B cell (primary cell): ENCODE data around the gene SNRNP27. TPM values are rescaled to one million over a fixed set of nuclear protein-coding genes. Genes with fewer than 3 reads are reported as not detected.

Source experiments
- ATAC-seq: fragments of 200-7000 bp; cut with Tn5 transposase; one replicate; pipeline ENCODE4 v1.10.0; 2021; ENCODE audit warnings: low read depth, mild to moderate bottlenecking, moderate number of reproducible peaks, moderate library complexity
- CTCF ChIA-PET: fragments of 350-600 bp; sonication (Branson Sonifier 250); formaldehyde crosslinking; loops from one replicate; lab custom pipeline; 2021; ENCODE audit warnings: antibody characterized with exemption, inconsistent platforms; lab: Charles Lee
- POLR2A ChIA-PET: fragments of 350-600 bp; sonication (Branson Sonifier 250); formaldehyde crosslinking; loops from one replicate; lab custom pipeline; 2021; ENCODE audit warnings: antibody characterized with exemption; lab: Charles Lee
- DNase-seq: peaks from one replicate; pipeline ENCODE4 v3.0.0; 2013
- H2AFZ ChIP-seq: 2 replicates; pipeline ENCODE4 v1.6.1; 2012; ENCODE audit warnings: mild to moderate bottlenecking, low read depth, low read length; ENCODE audit not compliant: insufficient read depth, poor library complexity, severe bottlenecking
- H3K27ac ChIP-seq, 2 donors: 1 replicate in 1 of 2; 2 replicates in 1 of 2; pipeline ENCODE4 v1.5.1; 2012 to 2013; ENCODE audit warnings: low read length in 2 of 2, mild to moderate bottlenecking in 2 of 2, moderate library complexity in 1 of 2
- H3K27me3 ChIP-seq, 4 experiments: fragments of 200-600 bp in 1 of 4; sonication (generic) in 1 of 4; replicated peaks in 1 of 4; 1 replicate in 2 of 4; 2 replicates in 2 of 4; pipeline versions ENCODE4 v1.6.1 to v1.7.0; 2013 to 2016; ENCODE audit warnings: low read length in 3 of 4, mild to moderate bottlenecking in 2 of 4, mixed read lengths in 1 of 4, moderate library complexity in 1 of 4; ENCODE audit not compliant: insufficient read depth in 4 of 4, control insufficient read depth in 3 of 4; ENCODE audit errors: control extremely low read depth in 1 of 4
- H3K36me3 ChIP-seq, 2 experiments: replicated peaks in 1 of 2; 1 replicate in 1 of 2; 2 replicates in 1 of 2; pipeline versions ENCODE4 v1.6.1 to v1.7.1; 2013; ENCODE audit warnings: low read length in 1 of 2; ENCODE audit not compliant: insufficient read depth in 2 of 2, control insufficient read depth in 1 of 2; ENCODE audit errors: control extremely low read depth in 1 of 2, extremely low read depth in 1 of 2
- H3K4me1 ChIP-seq, 2 donors: fragments of 200-600 bp in 1 of 2; sonication (generic) in 1 of 2; 1 replicate in 1 of 2; 2 replicates in 1 of 2; pipeline versions ENCODE4 v1.5.1 to v1.6.1; 2013 to 2017; ENCODE audit warnings: low read length in 2 of 2; ENCODE audit not compliant: control insufficient read depth in 2 of 2, insufficient read depth in 2 of 2
- H3K4me2 ChIP-seq: replicated peaks from 2 replicates; pipeline ENCODE3; 2012; ENCODE audit warnings: mild to moderate bottlenecking, low read depth, low read length; ENCODE audit not compliant: poor library complexity, severe bottlenecking
- H3K4me3 ChIP-seq, 5 experiments: fragments of 200-600 bp in 1 of 5; sonication (generic) in 1 of 5; 1 replicate in 3 of 5; 2 replicates in 2 of 5; pipeline versions ENCODE4 v1.5.1 to v1.7.0; 2011 to 2016; ENCODE audit warnings: low read length in 4 of 5, mild to moderate bottlenecking in 4 of 5, low read depth in 2 of 5, control low read depth in 1 of 5, moderate library complexity in 1 of 5; ENCODE audit not compliant: insufficient read depth in 1 of 5; ENCODE audit errors: control extremely low read depth in 1 of 5, extremely low read depth in 1 of 5
- H3K79me2 ChIP-seq: fragments of 200-600 bp; sonication (generic); one replicate; pipeline ENCODE4 v1.6.0; 2016; ENCODE audit warnings: low read length; ENCODE audit not compliant: control insufficient read depth, insufficient read depth
- H3K9ac ChIP-seq: fragments of 200-600 bp; sonication (generic); 2 replicates; pipeline ENCODE4 v1.6.1; 2017; ENCODE audit warnings: mild to moderate bottlenecking, low read length, moderate library complexity
- H3K9me3 ChIP-seq, 3 donors: one replicate each; pipeline versions ENCODE4 v1.6.1 to v1.7.1; 2013; ENCODE audit warnings: low read length in 2 of 3; ENCODE audit not compliant: control insufficient read depth in 2 of 3, insufficient read depth in 1 of 3; ENCODE audit errors: control extremely low read depth in 1 of 3
- H4K20me1 ChIP-seq: 2 replicates; pipeline ENCODE4 v1.6.0; 2012; ENCODE audit warnings: mild to moderate bottlenecking, low read length; ENCODE audit not compliant: insufficient read depth, control insufficient read depth, poor library complexity, severe bottlenecking
- H3K27ac Mint-ChIP-seq: one replicate; pipeline ENCODE4 v1.8.0; 2021; ENCODE audit warnings: mixed read lengths
- H3K27me3 Mint-ChIP-seq: one replicate; pipeline ENCODE4 v1.8.0; 2021; ENCODE audit warnings: mixed read lengths
- H3K4me1 Mint-ChIP-seq: one replicate; pipeline ENCODE4 v1.8.0; 2021; ENCODE audit warnings: mixed read lengths
- H3K4me3 Mint-ChIP-seq: one replicate; pipeline ENCODE4 v1.8.0; 2021; ENCODE audit warnings: mixed read lengths
- H3K9me3 Mint-ChIP-seq: one replicate; pipeline ENCODE4 v1.8.0; 2022; ENCODE audit warnings: mixed read lengths; ENCODE audit not compliant: insufficient read depth
- EZH2 ChIP-seq: IDR thresholded peaks from 2 replicates; pipeline ENCODE4 v1.6.1; 2012; ENCODE audit warnings: borderline replicate concordance, low read depth, mild to moderate bottlenecking, moderate library complexity, low read length; ENCODE audit not compliant: insufficient read depth, poor library complexity, severe bottlenecking
- WGBS: methylation state at CpG from one replicate; pipeline ENCODE4 v1.1.5; 2013; ENCODE audit warnings: missing lambda C conversion rate; ENCODE audit not compliant: insufficient coverage; 5-methylcytosine and 5-hydroxymethylcytosine counted together
- intact Hi-C: fragments of 100-400 bp; cut with micrococcal nuclease; formaldehyde crosslinking; loops from one replicate; pipeline ENCODE4 v1.10.0; 2022
- polyA plus RNA-seq: library from polyadenylated mRNA; depleted of rRNA; stranded (reverse); fragments of >200 nt; gene quantifications from 2 replicates; pipeline ENCODE4 v1.2.3, GENCODE V29; 2012
- total RNA-seq, 2 donors: library from RNA; stranded (reverse); fragments of 120-200 nt in 1 of 2; gene quantifications; 1 replicate in 1 of 2; 2 replicates in 1 of 2; pipeline versions ENCODE4 v1.2.3 to v1.2.4, GENCODE V29; 2013 to 2022
- TF ChIP-seq, protein P1 (sequence below): fragments of 200-600 bp; IDR thresholded peaks from one replicate; pipeline ENCODE4 v1.8.0; 2022; ENCODE audit warnings: antibody characterized with exemption, mild to moderate bottlenecking

Gene SNRNP27
- total and polyA plus RNA-seq, 2 donors (not counting 1 experiment from before 2014, with no cell fraction given): 20.5 to 54.8 TPM

GRCh38 chr2:69931832-69932595 is 38.3 kb downstream of the SNRNP27 start:
- no peak overlapping the region for H3K4me2 ChIP-seq
- H3K9me3 ChIP-seq: no peaks in the 10 kb centered on the region
- no peaks in the 10 kb centered on the region for H3K27me3 ChIP-seq
- POLR2A ChIA-PET: interaction anchor here (0.5 kb wide), 1 partner anchor 134 kb away, joined by 5 read pairs; no protein-coding TSS in a partner anchor
- no peak overlapping the region for H2AFZ ChIP-seq
- ATAC-seq (no peak), DNase-seq (no peak)
- Mint-ChIP-seq H3K4me1 (peaks cover 10% of the 10 kb centered on the region), H3K27me3 (no peaks in the 10 kb centered on the region), H3K27ac (no peak overlapping the region), H3K4me3 (no peak overlapping the region), H3K9me3 (no peaks in the 10 kb centered on the region)
- intact Hi-C loops: no loop called here
- H3K9ac ChIP-seq: no peak overlapping the region
- no peak overlapping the region for H3K27ac ChIP-seq
- H4K20me1 ChIP-seq: peaks cover 6% of the 10 kb centered on the region
- CTCF ChIA-PET: interaction anchor here (0.5 to 0.7 kb wide), 2 partner anchors 18 to 134 kb away, joined by 3 to 4 read pairs; no protein-coding TSS in a partner anchor
- TF ChIP-seq, protein P1, sequence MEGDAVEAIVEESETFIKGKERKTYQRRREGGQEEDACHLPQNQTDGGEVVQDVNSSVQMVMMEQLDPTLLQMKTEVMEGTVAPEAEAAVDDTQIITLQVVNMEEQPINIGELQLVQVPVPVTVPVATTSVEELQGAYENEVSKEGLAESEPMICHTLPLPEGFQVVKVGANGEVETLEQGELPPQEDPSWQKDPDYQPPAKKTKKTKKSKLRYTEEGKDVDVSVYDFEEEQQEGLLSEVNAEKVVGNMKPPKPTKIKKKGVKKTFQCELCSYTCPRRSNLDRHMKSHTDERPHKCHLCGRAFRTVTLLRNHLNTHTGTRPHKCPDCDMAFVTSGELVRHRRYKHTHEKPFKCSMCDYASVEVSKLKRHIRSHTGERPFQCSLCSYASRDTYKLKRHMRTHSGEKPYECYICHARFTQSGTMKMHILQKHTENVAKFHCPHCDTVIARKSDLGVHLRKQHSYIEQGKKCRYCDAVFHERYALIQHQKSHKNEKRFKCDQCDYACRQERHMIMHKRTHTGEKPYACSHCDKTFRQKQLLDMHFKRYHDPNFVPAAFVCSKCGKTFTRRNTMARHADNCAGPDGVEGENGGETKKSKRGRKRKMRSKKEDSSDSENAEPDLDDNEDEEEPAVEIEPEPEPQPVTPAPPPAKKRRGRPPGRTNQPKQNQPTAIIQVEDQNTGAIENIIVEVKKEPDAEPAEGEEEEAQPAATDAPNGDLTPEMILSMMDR: no peak
- no peak for TF ChIP-seq EZH2
- WGBS: 92% methylated on average over 7 of the region's 7 CpGs
- peaks cover 8 to 43% of the 10 kb centered on the region in 2 experiments for H3K36me3 ChIP-seq
- no peak overlapping the region for H3K4me3 ChIP-seq
- no peaks in the 10 kb centered on the region for H3K4me1 ChIP-seq
- H3K79me2 ChIP-seq: peaks cover 7% of the 10 kb centered on the region

- Histone ChIP-seq H3K4me1 (no peaks in the 10 kb centered on the region), H3K27me3 (no peaks in the 10 kb centered on the region), H3K27ac (no peak overlapping the region), H3K36me3 (peaks cover 8 to 42% of the 10 kb centered on the region in 2 experiments), H3K9me3 (no peaks in the 10 kb centered on the region), H2AFZ (no peak overlapping the region), H3K4me2 (no peak overlapping the region), H3K9ac (no peak overlapping the region), H4K20me1 (peaks cover 6% of the 10 kb centered on the region), H3K79me2 (peaks cover 7% of the 10 kb centered on the region), H3K4me3 (no peak overlapping the region)
- no peak for TF ChIP-seq EZH2
- TF ChIP-seq, protein P1: no peak
- ATAC-seq (no peak), DNase-seq (no peak)
- intact Hi-C loops: no loop called here
- Mint-ChIP-seq H3K4me3 (no peak overlapping the region), H3K27ac (no peak overlapping the region), H3K9me3 (no peaks in the 10 kb centered on the region), H3K4me1 (peaks cover 10% of the 10 kb centered on the region), H3K27me3 (no peaks in the 10 kb centered on the region)
- ChIA-PET CTCF (interaction anchor here (0.5 to 0.7 kb wide), 2 partner anchors 19 to 134 kb away, joined by 3 to 4 read pairs; no protein-coding TSS in a partner anchor), POLR2A (interaction anchor here (0.5 kb wide), 1 partner anchor 133 kb away, joined by 5 read pairs; no protein-coding TSS in a partner anchor)
- no CpG with 5 or more reads among the region's 1 CpG for WGBS
These were observed 38.8 kb downstream of the SNRNP27 start for GRCh38 chr2:69932596-69932922.
